Astrocyte (in vitro differentiated cells and primary cell): ENCODE data around the gene SUMF1.

Experiments
- CTCF ChIP-seq: IDR thresholded peaks from 2 replicates; pipeline ENCODE4 v1.5.1; 2011; ENCODE audit warnings: low read depth, mild to moderate bottlenecking, inconsistent platforms, low read length, moderate library complexity; ENCODE audit not compliant: insufficient read depth
- EZH2 ChIP-seq: IDR thresholded peaks from 2 replicates; pipeline ENCODE4 v1.6.1; 2012; ENCODE audit warnings: mild to moderate bottlenecking, low read length, inconsistent platforms; ENCODE audit not compliant: insufficient read depth

GRCh38 chr3:4494895-4495264, 27.8 kb upstream of the SUMF1 start:
- TF ChIP-seq CTCF: no peak
- no peak for TF ChIP-seq EZH2
